Measurements from ENCODE around the gene OGFRL1.
A peak's percentile ranks its signal among the peaks of the same experiment; 100 is the strongest.

Gene OGFRL1

GRCh38 chr6:71250099-71250602 lies 38.5 kb upstream of the OGFRL1 start:
- no peak for TF ChIP-seq CTCF (IDR thresholded peaks at IDR 0.05; ENCODE audit: control insufficient read depth, insufficient read depth, low read depth, low read length, missing control alignments)
- DNase-seq (ENCODE audit: low read depth), result peak; percentile 66
- H3K4me3 ChIP-seq (ENCODE audit: control insufficient read depth, low read depth, low read length), result no peak overlapping the region

GRCh38 chr6:71252410-71252809 lies 36.2 kb upstream of the OGFRL1 start:
- H3K4me3 ChIP-seq (ENCODE audit: control insufficient read depth, low read depth, low read length), result no peak overlapping the region
- no peak for DNase-seq (ENCODE audit: low read depth)
- TF ChIP-seq CTCF (IDR thresholded peaks at IDR 0.05; ENCODE audit: control insufficient read depth, insufficient read depth, low read depth, low read length, missing control alignments), result no peak

GRCh38 chr6:71252960-71253359 lies 35.7 kb upstream of the OGFRL1 start:
- DNase-seq (ENCODE audit: low read depth), result no peak
- no peak overlapping the region for H3K4me3 ChIP-seq (ENCODE audit: control insufficient read depth, low read depth, low read length)
- TF ChIP-seq CTCF (IDR thresholded peaks at IDR 0.05; ENCODE audit: control insufficient read depth, insufficient read depth, low read depth, low read length, missing control alignments), result no peak

GRCh38 chr6:71254323-71254722 lies 34.3 kb upstream of the OGFRL1 start:
- no peak overlapping the region for H3K4me3 ChIP-seq (ENCODE audit: control insufficient read depth, low read depth, low read length)
- DNase-seq (ENCODE audit: low read depth), result no peak
- no peak for TF ChIP-seq CTCF (IDR thresholded peaks at IDR 0.05; ENCODE audit: control insufficient read depth, insufficient read depth, low read depth, low read length, missing control alignments)

GRCh38 chr6:71258078-71258866 lies 30.3 kb upstream of the OGFRL1 start:
- no peak for TF ChIP-seq CTCF (IDR thresholded peaks at IDR 0.05; ENCODE audit: control insufficient read depth, insufficient read depth, low read depth, low read length, missing control alignments)
- H3K4me3 ChIP-seq (ENCODE audit: control insufficient read depth, low read depth, low read length), result no peak overlapping the region
- no peak for DNase-seq (ENCODE audit: low read depth)

GRCh38 chr6:71259888-71260604 lies 28.6 kb upstream of the OGFRL1 start:
- no peak for DNase-seq (ENCODE audit: low read depth)
- no peak overlapping the region for H3K4me3 ChIP-seq (ENCODE audit: control insufficient read depth, low read depth, low read length)
- no peak for TF ChIP-seq CTCF (IDR thresholded peaks at IDR 0.05; ENCODE audit: control insufficient read depth, insufficient read depth, low read depth, low read length, missing control alignments)

Data from AG09309 (cell line).